Erythroblast (primary cell): ENCODE results near the gene RXRG.

Experiments
- GATA1 ChIP-seq: IDR thresholded peaks from 2 replicates; pipeline ENCODE4 v1.6.1; 2011; ENCODE audit warnings: low read depth, mild to moderate bottlenecking, control low read depth, low read length, moderate library complexity
- POLR2A ChIP-seq: IDR thresholded peaks from 2 replicates; pipeline ENCODE4 v1.6.1; 2011; ENCODE audit warnings: mild to moderate bottlenecking, low read length

DNA sequence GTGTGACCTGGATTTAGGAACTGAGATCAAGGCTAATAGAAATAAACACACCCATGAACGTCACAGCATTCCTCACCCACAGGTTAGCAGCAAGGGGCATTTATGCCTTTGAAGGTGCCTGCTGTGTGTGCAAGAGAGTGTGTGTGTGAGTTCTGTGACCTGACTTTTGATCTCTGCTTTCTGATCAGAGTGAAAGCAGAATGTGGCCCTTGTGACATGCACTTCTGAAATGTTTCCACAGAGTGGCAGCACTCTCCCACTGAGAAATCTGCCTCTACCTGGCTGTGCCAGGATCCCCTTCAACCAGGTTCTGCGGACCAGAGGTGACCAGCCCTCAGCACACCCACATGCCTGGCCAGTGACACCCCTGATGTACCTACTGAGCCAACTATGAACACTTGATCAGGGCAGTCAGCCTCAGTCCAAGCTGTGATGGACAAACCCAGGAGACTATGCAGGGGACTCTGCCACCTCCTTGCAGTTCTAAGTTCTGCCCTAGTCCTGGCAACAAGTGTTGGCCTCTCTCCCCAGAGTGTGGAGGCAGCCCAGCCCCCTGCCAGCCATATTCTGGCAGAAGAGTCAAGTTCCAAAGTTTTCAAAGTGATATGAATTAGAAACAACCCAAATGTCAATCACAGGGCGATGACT lies 41.0 kb downstream of the RXRG start:
- no peak for TF ChIP-seq POLR2A
- TF ChIP-seq GATA1: no peak
